Measurements from ENCODE around the gene RAB3GAP2. TPM values are rescaled to one million over a fixed set of nuclear protein-coding genes. Genes with fewer than 3 reads are reported as not detected.

RAB3GAP2 gene
- total and polyA plus RNA-seq, 2 donors (not counting 1 experiment from before 2014, with no cell fraction given): 16.9 to 70.5 TPM

- CTCF ChIA-PET: interaction anchor here (0.9 kb wide), 1 partner anchor 95 kb away, joined by 3 read pairs; no protein-coding TSS in a partner anchor
- Mint-ChIP-seq H3K4me1 (no peaks in the 10 kb centered on the region), H3K27ac (no peak overlapping the region), H3K9me3 (ENCODE audit: insufficient read depth) (peaks cover 4% of the 10 kb centered on the region), H3K4me3 (no peak overlapping the region), H3K27me3 (no peaks in the 10 kb centered on the region)
- ATAC-seq (ENCODE audit: low read depth) (no peak), DNase-seq (no peak)
- Histone ChIP-seq H3K9ac (ENCODE audit: low read length) (no peak overlapping the region), H3K9me3 (ENCODE audit: control extremely low read depth in 1 of 3, control insufficient read depth in 2 of 3, insufficient read depth in 1 of 3, low read length in 2 of 3) (peaks cover 0 to 3% (median 0%) of the 10 kb centered on the region in 3 donors), H3K27ac (ENCODE audit: low read length in 2 of 2) (no peak overlapping the region), H3K4me3 (ENCODE audit: control extremely low read depth in 1 of 5, extremely low read depth in 1 of 5, insufficient read depth in 1 of 5, low read depth in 2 of 5, low read length in 4 of 5) (no peak overlapping the region), H3K27me3 (replicated peaks in 1 of 4; ENCODE audit: control extremely low read depth in 1 of 4, control insufficient read depth in 3 of 4, insufficient read depth in 4 of 4, low read length in 3 of 4) (no peaks in the 10 kb centered on the region), H3K4me2 (replicated peaks; ENCODE audit: low read depth, low read length, poor library complexity, severe bottlenecking) (no peak overlapping the region), H3K36me3 (replicated peaks in 1 of 2; ENCODE audit: control extremely low read depth in 1 of 2, control insufficient read depth in 1 of 2, extremely low read depth in 1 of 2, insufficient read depth in 2 of 2, low read length in 1 of 2) (peaks cover 13 to 32% of the 10 kb centered on the region in 2 experiments), H2AFZ (ENCODE audit: insufficient read depth, low read depth, low read length, poor library complexity, severe bottlenecking) (no peak overlapping the region), H3K79me2 (ENCODE audit: control insufficient read depth, insufficient read depth, low read length) (no peaks in the 10 kb centered on the region), H4K20me1 (ENCODE audit: control insufficient read depth, insufficient read depth, low read length, poor library complexity, severe bottlenecking) (no peaks in the 10 kb centered on the region), H3K4me1 (ENCODE audit: control insufficient read depth in 2 of 2, insufficient read depth in 2 of 2, low read length in 2 of 2) (no peaks in the 10 kb centered on the region)
- POLR2A ChIA-PET: no interaction called here
- no CpG with 5 or more reads among the region's 3 CpGs for WGBS (ENCODE audit: insufficient coverage)
- intact Hi-C loops (cut with micrococcal nuclease): loop anchor here (10.0 kb wide), 1 partner anchor 142 kb away; no protein-coding TSS in a partner anchor
- TF ChIP-seq CTCF (IDR thresholded peaks at IDR 0.05): no peak
- no peak for TF ChIP-seq EZH2 (IDR thresholded peaks at IDR 0.05; ENCODE audit: borderline replicate concordance, insufficient read depth, low read depth, low read length, poor library complexity, severe bottlenecking)
Measured at GRCh38 chr1:220127076-220127475, 145.2 kb downstream of the RAB3GAP2 start.

DNA sequence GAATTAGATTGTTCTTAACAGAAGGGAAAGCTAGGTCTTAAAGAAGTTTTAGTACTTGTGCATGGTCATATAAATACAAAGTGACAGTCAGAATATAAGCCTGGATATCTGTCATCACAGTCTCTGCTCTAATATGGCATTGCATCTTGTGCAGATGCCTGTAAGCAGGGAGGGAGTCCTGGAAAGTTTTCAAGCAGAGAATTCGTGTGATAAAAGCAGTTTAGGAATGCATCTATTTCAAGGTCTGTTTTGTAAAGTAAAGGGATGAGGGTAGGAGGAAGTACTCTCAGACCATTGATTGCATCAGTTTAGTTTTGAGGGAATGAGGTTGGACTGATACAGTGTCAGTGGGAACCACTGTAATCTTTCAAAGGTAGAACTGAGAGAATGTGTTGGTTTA lies 147.7 kb downstream of the RAB3GAP2 start:
- Mint-ChIP-seq H3K27ac (no peak overlapping the region), H3K4me1 (no peaks in the 10 kb centered on the region), H3K9me3 (ENCODE audit: insufficient read depth) (peaks cover 3% of the 10 kb centered on the region), H3K4me3 (no peak overlapping the region), H3K27me3 (no peaks in the 10 kb centered on the region)
- peaks cover 7 to 24% of the 10 kb centered on the region in 2 experiments for H3K36me3 ChIP-seq (replicated peaks in 1 of 2; ENCODE audit: control extremely low read depth in 1 of 2, control insufficient read depth in 1 of 2, extremely low read depth in 1 of 2, insufficient read depth in 2 of 2, low read length in 1 of 2)
- no peak overlapping the region for H3K9ac ChIP-seq (ENCODE audit: low read length)
- no peak overlapping the region for H3K27ac ChIP-seq (ENCODE audit: low read length in 2 of 2)
- H3K4me2 ChIP-seq (replicated peaks; ENCODE audit: low read depth, low read length, poor library complexity, severe bottlenecking): no peak overlapping the region
- no peak overlapping the region for H3K4me3 ChIP-seq (ENCODE audit: control extremely low read depth in 1 of 5, extremely low read depth in 1 of 5, insufficient read depth in 1 of 5, low read depth in 2 of 5, low read length in 4 of 5)
- ChIA-PET CTCF (interaction anchor here (0.7 to 2.2 kb wide), 3 partner anchors 11 to 134 kb away, joined by 3 to 8 read pairs (median 3); no protein-coding TSS in a partner anchor), POLR2A (no interaction called here)
- ATAC-seq (ENCODE audit: low read depth) (no peak), DNase-seq (no peak)
- intact Hi-C loops (cut with micrococcal nuclease): loop anchor here (10.0 kb wide), 1 partner anchor 140 kb away; no protein-coding TSS in a partner anchor
- no peaks in the 10 kb centered on the region for H4K20me1 ChIP-seq (ENCODE audit: control insufficient read depth, insufficient read depth, low read length, poor library complexity, severe bottlenecking)
- no peaks in the 10 kb centered on the region for H3K79me2 ChIP-seq (ENCODE audit: control insufficient read depth, insufficient read depth, low read length)
- H3K9me3 ChIP-seq (ENCODE audit: control extremely low read depth in 1 of 3, control insufficient read depth in 2 of 3, insufficient read depth in 1 of 3, low read length in 2 of 3): peaks cover 0 to under 1% (median 0%) of the 10 kb centered on the region in 3 donors
- no peaks in the 10 kb centered on the region for H3K27me3 ChIP-seq (replicated peaks in 1 of 4; ENCODE audit: control extremely low read depth in 1 of 4, control insufficient read depth in 3 of 4, insufficient read depth in 4 of 4, low read length in 3 of 4)
- no peaks in the 10 kb centered on the region for H3K4me1 ChIP-seq (ENCODE audit: control insufficient read depth in 2 of 2, insufficient read depth in 2 of 2, low read length in 2 of 2)
- no peak for TF ChIP-seq CTCF (IDR thresholded peaks at IDR 0.05)
- TF ChIP-seq EZH2 (IDR thresholded peaks at IDR 0.05; ENCODE audit: borderline replicate concordance, insufficient read depth, low read depth, low read length, poor library complexity, severe bottlenecking): no peak
- H2AFZ ChIP-seq (ENCODE audit: insufficient read depth, low read depth, low read length, poor library complexity, severe bottlenecking): no peak overlapping the region
- 82% methylated on average over 1 of the region's 1 CpG for WGBS (ENCODE audit: insufficient coverage)

Data from B cell (primary cell).